Esophagus squamous epithelium (tissue), 5 donors: Measurements from ENCODE around the gene MORN5. TPM values are rescaled to one million over a fixed set of nuclear protein-coding genes. Genes with fewer than 3 reads are reported as not detected.

Experiments
- DNase-seq: peaks from one replicate; lab custom pipeline; 2025; lab: John Stamatoyannopoulos, UW
- H3K27ac ChIP-seq, 4 donors: fragments of 200-600 bp; sonication (generic); one replicate each; pipeline ENCODE4 v1.5.1; 2016 to 2019; ENCODE audit warnings: mild to moderate bottlenecking in 1 of 4
- H3K27me3 ChIP-seq, 4 donors: fragments of 200-600 bp; sonication (generic); 1 replicate in 3 of 4; 2 replicates in 1 of 4; pipeline versions ENCODE4 v1.5.1 to v1.6.0; 2017 to 2021; ENCODE audit warnings: antibody characterized with exemption in 1 of 4
- H3K36me3 ChIP-seq, 3 donors: fragments of 200-600 bp; sonication (generic); one replicate each; pipeline ENCODE4 v1.5.1; 2016 to 2019
- H3K4me1 ChIP-seq, 3 donors: fragments of 200-600 bp; sonication (generic); one replicate each; pipeline ENCODE4 v1.5.1; 2017 to 2019
- H3K4me3 ChIP-seq, 4 donors: fragments of 200-600 bp; sonication (generic); 1 replicate in 3 of 4; 2 replicates in 1 of 4; pipeline ENCODE4 v1.5.1; 2016 to 2019; ENCODE audit warnings: mild to moderate bottlenecking in 2 of 4, moderate library complexity in 1 of 4
- H3K9me3 ChIP-seq, 3 donors: fragments of 200-600 bp; sonication (generic); one replicate each; pipeline ENCODE4 v1.5.1; 2016 to 2019
- POLR2A ChIP-seq, 4 donors: fragments of 450-650 bp; IDR thresholded peaks; one replicate each; pipeline ENCODE4 v1.6.1; 2017; ENCODE audit warnings: antibody characterized with exemption in 4 of 4, mild to moderate bottlenecking in 4 of 4, moderate library complexity in 3 of 4
- WGBS, 2 donors: methylation state at CpG; one replicate each; pipeline ENCODE4 v1.1.5; 2018; 5-methylcytosine and 5-hydroxymethylcytosine counted together
- intact Hi-C: fragments of 100-400 bp; cut with DNase I; formaldehyde crosslinking; loops from one replicate; pipeline ENCODE4 v1.15.0; 2022
- total RNA-seq, 4 donors: library from RNA; depleted of rRNA; stranded (reverse); fragments of >200 nt; gene quantifications; one replicate each; pipeline ENCODE4 v1.1.0, GENCODE V29; 2016
- TF ChIP-seq, protein P1 (sequence below), 6 experiments: fragments of 450-650 bp in 4 of 6; fragments of 200-600 bp in 2 of 6; sonication (generic) in 2 of 6; IDR thresholded peaks; one replicate each; pipeline ENCODE4 v1.5.1; 2016 to 2019; ENCODE audit warnings: antibody characterized with exemption in 6 of 6, mild to moderate bottlenecking in 4 of 6, moderate library complexity in 4 of 6
- donor health status: DM: yes; HTN: yes; CAD: no.

Gene MORN5
- total RNA-seq, 4 donors from 2014 or later, result not detected

DNA sequence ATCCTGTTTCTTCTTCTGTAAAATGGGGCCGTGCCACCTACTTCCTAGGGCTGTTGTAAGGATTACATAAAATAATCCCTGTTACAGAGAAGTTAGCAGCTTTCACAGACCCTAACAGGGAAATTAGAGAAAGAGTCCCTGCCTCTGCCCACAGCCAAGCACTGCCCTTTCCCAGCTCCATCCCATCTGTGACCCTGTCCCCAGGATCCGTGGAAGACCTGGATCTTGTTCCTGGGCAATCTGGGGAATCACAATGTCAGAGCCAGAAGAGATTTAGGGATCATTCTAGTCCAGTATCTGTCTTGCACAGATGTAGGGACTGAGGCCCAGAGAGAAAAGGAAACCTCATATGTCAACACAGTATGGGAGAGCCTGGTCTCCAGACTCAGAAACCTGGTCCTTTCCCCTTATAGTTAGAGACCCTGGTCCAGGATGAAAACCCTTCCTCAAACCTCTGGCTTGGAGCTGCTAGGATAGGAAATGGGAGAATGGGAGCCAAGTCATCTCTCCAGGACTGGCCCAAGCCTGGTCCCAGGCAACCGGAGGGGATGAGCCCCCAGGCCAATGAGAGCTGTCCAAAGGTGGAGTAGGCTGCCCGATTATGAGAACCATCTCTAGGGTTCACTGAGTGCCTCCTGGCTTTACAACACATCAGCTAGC, 56.6 kb downstream of the MORN5 start:
- no peak overlapping the region for H3K4me3 ChIP-seq
- WGBS, 2 donors, result 45 to 74% methylated on average over 3 to 4 of the region's 4 CpGs
- H3K9me3 ChIP-seq, result no peaks in the 10 kb centered on the region
- H3K27ac ChIP-seq, result no peak overlapping the region
- peaks cover 29 to 48% (median 30%) of the 10 kb centered on the region in 3 donors for H3K4me1 ChIP-seq
- H3K27me3 ChIP-seq, result peaks cover 24 to 100% (median 36%) of the 10 kb centered on the region in 4 donors
- TF ChIP-seq, protein P1, sequence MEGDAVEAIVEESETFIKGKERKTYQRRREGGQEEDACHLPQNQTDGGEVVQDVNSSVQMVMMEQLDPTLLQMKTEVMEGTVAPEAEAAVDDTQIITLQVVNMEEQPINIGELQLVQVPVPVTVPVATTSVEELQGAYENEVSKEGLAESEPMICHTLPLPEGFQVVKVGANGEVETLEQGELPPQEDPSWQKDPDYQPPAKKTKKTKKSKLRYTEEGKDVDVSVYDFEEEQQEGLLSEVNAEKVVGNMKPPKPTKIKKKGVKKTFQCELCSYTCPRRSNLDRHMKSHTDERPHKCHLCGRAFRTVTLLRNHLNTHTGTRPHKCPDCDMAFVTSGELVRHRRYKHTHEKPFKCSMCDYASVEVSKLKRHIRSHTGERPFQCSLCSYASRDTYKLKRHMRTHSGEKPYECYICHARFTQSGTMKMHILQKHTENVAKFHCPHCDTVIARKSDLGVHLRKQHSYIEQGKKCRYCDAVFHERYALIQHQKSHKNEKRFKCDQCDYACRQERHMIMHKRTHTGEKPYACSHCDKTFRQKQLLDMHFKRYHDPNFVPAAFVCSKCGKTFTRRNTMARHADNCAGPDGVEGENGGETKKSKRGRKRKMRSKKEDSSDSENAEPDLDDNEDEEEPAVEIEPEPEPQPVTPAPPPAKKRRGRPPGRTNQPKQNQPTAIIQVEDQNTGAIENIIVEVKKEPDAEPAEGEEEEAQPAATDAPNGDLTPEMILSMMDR (IDR thresholded peaks at IDR 0.05), result no peak
- no peak for TF ChIP-seq POLR2A (IDR thresholded peaks at IDR 0.05)
- intact Hi-C loops, result no loop called here
- H3K36me3 ChIP-seq, result no peaks in the 10 kb centered on the region
- DNase-seq, result no peak

DNA sequence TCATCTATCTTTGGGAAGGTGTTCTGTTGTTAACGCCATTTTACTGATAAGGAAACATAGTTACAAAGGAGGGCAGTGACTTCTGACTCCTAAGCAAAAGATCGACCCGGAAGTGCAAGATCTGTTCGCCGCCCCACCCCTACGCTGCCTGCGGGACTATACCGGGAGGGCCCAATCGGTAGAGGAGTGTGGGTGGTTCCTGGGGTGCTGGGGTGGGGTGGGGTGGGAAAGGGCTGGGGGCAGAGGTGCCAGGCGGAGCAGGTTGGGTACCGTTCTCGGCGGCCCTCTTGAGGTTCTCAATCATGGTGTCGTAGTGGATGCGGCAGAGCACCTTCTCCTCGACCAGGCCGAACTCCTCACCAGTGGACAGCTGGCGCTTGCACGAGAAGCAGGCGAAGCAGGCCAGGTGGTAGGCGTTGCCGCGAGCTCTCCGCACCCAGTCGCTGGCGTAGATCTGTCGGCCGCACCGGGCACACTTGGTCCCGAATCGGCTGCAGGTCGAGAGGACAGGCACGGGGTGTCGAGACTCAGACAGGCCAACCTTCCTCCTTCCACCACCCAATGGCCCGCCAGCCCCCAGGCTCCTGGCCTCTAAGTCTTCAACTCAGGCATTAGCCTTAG, 57.2 kb downstream of the MORN5 start:
- H3K9me3 ChIP-seq, result no peaks in the 10 kb centered on the region
- WGBS, 2 donors, result 65 to 93% methylated on average over 11 to 14 of the region's 35 CpGs
- H3K36me3 ChIP-seq, result no peaks in the 10 kb centered on the region
- no peak overlapping the region for H3K27ac ChIP-seq
- intact Hi-C loops, result no loop called here
- TF ChIP-seq, protein P1 (IDR thresholded peaks at IDR 0.05), result no peak
- no peak for TF ChIP-seq POLR2A (IDR thresholded peaks at IDR 0.05)
- no peak for DNase-seq
- H3K27me3 ChIP-seq, result peaks cover 24 to 100% (median 38%) of the 10 kb centered on the region in 4 donors
- H3K4me1 ChIP-seq, result peaks cover 29 to 51% (median 30%) of the 10 kb centered on the region in 3 donors
- H3K4me3 ChIP-seq, result no peak overlapping the region

DNA sequence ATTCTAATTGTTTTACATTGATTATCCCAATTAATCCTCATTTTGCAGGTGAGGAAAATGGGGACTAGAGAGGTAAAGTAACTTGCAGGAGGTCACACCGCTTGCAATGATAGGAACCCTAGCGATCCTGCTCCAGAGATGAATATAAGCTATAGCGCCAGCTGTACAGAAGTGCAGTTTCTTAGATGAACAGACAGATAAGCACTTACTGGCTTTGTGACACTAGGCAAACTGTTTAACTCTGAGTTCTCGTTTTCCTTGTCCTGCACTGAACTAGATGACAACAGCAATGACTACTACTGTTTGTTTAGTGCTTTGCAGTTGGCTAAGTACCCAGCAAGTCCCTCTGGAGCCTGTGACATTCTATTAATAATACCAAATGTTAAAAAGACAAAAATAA, 57.9 kb downstream of the MORN5 start:
- H3K36me3 ChIP-seq, result no peaks in the 10 kb centered on the region
- intact Hi-C loops, result no loop called here
- H3K27ac ChIP-seq, result no peak overlapping the region
- H3K27me3 ChIP-seq, result peaks cover 23 to 100% (median 38%) of the 10 kb centered on the region in 4 donors
- 56 to 58% methylated on average over 4 of the region's 4 CpGs for WGBS, 2 donors
- TF ChIP-seq, protein P1 (IDR thresholded peaks at IDR 0.05), result no peak
- no peak for TF ChIP-seq POLR2A (IDR thresholded peaks at IDR 0.05)
- peaks cover 29 to 51% (median 30%) of the 10 kb centered on the region in 3 donors for H3K4me1 ChIP-seq
- no peak overlapping the region for H3K4me3 ChIP-seq
- DNase-seq, result no peak
- H3K9me3 ChIP-seq, result no peaks in the 10 kb centered on the region

DNA sequence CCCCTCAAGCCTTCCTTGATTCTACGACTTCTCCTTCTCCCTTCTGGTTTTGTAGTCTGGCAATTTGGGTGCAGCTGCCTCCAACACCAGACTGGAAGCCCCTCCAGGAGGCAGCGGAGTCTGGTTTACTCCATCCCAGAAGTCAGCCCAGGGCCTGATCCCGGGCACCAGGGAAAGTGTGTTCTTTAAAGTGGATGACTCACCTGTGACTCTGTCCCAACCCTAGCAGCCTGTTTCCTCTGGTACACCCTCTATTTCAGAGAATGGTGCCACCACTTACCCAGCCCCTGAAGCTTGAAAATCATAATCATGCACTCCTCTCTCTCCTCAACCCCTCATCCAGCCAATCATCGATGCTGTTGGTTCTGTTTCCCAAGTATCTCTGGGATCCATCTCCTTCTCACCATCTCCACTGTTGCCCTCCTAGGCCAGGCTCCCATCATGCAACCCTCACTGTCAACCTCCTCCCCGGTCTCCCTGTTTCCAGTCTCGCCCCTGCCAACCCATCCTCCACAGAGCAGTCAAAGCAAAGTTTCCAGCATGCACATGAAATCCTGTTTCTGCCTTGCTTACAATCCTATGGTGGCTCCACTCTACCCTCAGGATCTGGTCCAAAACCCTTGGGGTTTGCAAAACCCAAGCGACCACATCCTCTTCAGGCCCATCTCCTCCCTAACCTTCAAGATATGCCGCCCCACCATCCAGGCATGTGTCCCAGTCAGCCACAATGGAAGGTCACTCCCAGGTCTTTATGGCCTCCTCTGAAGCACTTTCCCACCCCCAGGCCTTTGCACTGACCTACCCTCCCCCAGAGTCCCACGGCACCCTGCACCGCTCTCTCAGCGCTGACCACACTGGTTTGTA, 58.6 kb downstream of the MORN5 start:
- Histone ChIP-seq H3K4me1 (peaks cover 27 to 47% (median 29%) of the 10 kb centered on the region in 3 donors), H3K9me3 (no peaks in the 10 kb centered on the region), H3K4me3 (no peak overlapping the region), H3K27me3 (peaks cover 18 to 100% (median 33%) of the 10 kb centered on the region in 4 donors), H3K36me3 (no peaks in the 10 kb centered on the region), H3K27ac (no peak overlapping the region)
- DNase-seq, result no peak
- intact Hi-C loops, result no loop called here
- TF ChIP-seq, protein P1 (IDR thresholded peaks at IDR 0.05), result no peak
- TF ChIP-seq POLR2A (IDR thresholded peaks at IDR 0.05), result no peak
- WGBS, 2 donors, result 63% methylated on average over 10 to 11 of the region's 11 CpGs
